Activated gamma-delta T cell (primary cell): ENCODE results near the gene JADE1.

Experiments used
- DNase-seq: peaks from one replicate; lab custom pipeline; 2025; lab: John Stamatoyannopoulos, UW
- total RNA-seq, 2 donors: gene quantifications; one replicate each; lab custom pipeline; 2026; lab: John Stamatoyannopoulos, UW

Gene JADE1
- 117 to 128 reads per million in 2 donors for total RNA-seq

DNA sequence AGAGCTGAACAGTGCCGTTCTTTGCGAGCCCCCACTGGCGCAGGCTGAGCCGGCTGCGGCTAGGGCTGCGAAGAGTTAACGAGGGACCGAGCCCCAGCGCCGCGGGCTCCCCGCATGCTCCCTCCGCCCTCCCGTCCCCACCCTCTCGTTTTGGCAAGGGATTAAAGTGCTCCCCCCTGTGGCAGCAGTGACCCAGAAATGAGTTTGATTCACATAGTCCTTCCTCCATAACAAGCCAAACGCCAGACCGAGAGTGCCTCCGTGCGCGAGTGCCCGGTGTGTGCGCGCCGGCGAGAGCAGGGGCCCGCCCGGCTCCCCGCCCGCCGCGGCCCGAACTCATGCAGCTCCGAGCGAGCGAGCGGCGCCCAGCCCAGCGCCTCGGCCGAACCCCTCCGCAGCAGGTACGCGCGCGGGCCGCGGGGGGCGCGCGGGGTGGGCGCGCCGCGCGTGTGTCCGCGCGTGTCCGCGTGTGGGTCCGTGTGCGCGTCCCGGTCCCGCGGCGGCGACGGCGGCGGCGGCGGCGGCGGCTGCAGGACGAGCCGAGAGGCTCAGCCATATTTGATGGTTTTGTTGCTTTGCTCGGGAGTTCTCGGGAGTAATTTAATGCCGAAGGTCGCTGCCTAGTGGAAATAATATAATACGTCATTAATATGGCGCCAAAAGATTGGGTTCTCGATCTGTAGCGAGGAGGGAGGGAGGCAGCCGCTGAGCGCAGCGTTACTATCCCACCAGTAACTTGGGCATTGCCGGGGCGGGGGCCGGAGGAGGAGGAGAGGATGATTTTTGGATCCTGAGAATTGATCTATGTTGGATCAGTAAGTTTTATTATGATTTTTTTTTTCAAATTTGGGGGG, at the start of gene JADE1:
TSS of gene JADE1 (plus strand) at position 224 of the 854 bp plus-strand sequence. CDS start 22,059 bp downstream, outside the sequence.
- DNase-seq, result peak; percentile 68

DNA sequence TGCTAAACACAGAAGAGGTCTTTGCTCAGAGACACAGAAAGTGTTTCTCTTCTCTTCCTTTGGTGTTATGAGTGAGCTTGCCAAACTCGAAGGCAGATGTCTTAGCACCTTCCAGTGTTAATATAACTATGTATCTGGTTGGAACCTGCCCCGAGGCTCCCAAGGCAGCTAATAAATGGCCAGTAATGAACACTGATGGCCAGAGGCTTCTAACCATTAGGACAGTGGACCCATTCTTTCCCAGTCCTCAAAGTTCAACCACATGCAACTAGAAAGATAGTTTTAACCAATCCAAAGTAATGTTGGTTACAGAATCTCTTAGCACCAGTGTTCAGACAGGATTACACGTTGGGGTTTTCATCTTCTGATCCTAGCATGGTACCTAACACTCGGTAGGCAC, 42.7 kb upstream of the JADE1 start:
- no peak for DNase-seq

DNA sequence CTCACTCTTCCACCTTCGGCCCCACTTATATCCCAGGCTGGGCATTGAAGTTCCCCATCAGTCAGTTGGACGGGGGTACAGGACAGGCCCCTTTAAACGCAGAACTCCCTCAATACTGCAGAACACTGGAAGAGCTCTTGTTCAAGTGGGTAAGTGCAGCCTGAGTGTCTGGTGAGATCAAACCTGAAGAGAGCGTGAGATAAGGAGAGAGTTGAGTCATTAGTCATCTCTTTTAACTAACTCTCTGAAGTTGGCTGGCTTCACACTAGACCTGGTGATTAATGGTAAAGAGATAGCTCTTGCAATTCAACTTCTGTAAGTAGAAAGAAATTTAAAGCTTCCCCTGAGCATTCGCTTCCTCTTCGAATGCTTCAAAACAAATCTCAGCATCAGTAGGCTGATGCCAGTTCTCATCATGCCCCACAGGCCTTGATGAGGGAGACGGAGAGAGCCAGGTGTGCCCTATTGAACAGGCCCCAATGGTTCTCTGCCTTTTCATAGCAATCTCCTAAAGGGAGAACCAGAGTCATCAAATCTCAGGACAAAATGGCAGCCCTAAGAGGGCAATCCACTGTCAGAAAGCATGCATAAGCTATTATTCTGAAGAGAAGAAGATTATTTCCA, 41.0 kb upstream of the JADE1 start:
- no peak for DNase-seq

DNA sequence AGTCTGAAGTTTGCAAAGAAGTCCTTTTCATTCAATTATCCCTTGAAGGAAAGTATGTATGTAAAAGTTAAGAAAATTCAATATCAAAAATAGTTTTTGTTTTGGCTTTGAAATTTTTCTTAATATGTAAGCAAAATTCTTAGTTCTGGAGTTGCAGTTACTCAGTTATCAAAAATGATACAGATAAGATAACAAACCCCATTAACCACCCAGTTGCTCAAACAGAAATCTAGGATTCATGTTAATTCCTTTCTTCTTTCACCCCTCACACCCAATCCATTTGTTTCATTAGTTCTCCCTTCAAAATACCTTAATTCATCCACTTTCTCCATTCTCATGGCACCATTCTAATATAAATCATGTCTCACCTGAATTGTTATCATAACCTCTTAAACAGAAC, 40.5 kb upstream of the JADE1 start:
- no peak for DNase-seq

DNA sequence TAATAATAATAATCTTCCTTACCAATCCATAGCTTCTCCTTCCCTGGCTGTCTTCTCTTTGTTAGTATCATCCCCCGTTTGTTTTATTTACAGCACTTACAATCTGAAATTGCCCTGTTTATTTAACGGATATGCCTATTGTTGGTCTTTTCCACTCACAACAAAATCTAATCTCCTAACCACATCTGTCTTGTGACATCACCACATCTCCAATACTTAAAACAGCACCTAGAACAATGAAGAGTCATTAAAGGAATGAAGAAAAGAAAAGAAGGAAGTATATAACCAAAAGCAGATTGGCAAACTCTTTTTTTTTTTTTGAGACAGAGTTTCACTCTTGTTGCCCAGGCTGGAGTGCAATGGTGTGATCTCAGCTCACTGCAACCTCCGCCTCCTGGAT, 38.7 kb upstream of the JADE1 start:
- no peak for DNase-seq

DNA sequence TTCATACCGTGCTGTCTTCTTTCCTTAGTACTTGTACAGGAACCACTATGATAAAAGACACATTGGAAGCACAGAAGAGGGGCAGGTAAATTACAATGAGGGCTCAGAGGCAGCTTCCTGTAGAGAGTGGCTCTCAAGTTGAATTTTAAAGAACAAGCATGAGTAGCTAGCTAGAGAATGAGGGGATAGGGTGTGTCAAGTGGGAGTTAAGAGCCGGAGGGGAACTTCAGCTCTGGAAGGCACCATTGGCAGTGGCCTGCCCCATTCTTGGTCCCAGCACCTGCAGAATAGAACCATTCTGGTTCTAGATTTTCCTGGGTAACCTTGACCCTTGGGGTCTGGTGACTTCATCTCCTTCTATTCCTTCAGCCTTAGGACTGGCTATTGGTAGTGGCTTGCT, 34.0 kb upstream of the JADE1 start:
- no peak for DNase-seq

DNA sequence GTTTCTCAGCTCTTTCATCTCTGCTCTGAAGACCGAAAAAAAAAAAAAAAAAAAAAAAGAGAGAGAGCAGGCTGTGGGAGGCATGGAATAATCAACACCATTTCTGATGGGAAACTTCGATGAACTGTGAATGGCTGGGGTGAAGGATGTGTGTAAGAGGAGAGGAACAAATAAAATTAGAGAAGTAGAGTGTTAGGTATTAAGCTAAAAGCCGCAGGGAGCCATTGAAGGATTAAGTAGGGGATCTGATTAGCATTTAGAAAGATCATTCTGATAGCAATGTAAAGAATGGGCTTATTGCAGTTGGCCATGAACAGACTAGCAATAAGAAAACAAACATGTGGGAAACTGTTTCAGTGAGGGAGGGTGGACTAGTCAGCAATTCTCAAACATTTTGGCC, 33.6 kb upstream of the JADE1 start:
- DNase-seq, result no peak

DNA sequence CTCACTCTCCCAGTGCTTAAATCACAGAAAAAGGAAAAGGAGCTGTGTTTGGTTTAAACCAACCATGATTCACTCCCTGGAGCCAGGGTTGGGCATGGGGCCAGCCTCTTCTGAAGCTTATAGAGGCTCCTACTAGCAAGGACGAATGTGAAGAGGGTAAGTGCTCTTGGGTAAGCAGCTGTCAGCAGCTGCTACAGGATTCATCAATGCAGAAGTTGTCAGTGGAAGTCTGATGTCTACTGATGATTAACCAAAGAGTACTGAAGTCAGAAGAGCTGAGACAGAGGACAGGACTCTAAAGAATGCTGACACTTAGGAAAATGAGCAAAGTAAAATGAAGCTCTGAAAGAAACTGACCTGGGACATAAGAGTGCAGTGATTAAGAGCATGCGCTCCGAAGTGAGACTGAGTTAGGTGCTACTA, 32.7 kb upstream of the JADE1 start:
- DNase-seq, result no peak

DNA sequence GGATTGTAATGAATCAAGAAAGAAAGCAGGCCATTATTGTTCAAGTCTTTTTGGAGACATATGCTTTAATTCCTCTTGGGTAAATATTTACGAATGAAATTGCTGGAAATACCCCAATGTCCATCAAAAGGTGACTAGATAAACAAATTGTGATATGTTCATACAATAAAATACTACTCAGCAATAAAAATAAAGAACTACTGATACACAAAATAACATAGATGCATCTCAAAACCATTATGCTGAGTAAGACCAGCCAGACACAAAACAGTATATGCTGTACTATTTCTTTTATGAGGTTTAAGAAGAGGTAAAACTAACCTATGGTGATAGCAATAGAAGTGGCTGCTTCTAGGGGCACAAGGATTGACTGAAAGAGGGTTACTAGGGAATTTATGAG, 28.8 kb upstream of the JADE1 start:
- DNase-seq, result no peak

DNA sequence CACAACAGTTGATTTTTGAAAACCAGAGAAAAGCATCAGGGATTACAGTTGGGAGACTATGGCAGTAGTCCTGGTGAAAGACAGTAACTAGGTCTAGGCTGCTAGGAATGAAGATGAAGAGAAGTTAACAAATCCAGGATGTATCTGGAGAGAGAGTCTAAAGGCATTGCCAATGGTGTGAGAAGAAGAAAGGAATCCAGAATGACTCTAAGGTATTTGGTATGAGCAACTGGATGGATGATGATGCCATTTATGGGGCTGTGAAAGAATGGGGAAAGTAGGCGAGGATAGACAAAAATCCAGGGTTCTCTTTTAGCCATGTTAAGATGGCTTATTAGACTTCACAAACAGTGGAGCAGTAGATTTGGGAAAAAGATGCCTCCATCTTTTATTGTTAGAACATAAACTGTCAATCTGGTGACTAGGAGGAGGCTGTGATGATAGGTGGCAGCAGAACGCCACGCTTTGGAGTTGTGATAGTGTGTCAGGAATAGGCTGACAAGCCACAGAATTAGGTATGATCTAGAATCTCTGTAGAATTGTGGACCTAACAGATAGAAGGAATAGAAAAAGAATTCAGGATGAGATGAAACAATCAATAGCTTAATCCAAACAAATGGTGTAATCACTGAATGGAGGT, 27.3 kb upstream of the JADE1 start:
- DNase-seq, result no peak

DNA sequence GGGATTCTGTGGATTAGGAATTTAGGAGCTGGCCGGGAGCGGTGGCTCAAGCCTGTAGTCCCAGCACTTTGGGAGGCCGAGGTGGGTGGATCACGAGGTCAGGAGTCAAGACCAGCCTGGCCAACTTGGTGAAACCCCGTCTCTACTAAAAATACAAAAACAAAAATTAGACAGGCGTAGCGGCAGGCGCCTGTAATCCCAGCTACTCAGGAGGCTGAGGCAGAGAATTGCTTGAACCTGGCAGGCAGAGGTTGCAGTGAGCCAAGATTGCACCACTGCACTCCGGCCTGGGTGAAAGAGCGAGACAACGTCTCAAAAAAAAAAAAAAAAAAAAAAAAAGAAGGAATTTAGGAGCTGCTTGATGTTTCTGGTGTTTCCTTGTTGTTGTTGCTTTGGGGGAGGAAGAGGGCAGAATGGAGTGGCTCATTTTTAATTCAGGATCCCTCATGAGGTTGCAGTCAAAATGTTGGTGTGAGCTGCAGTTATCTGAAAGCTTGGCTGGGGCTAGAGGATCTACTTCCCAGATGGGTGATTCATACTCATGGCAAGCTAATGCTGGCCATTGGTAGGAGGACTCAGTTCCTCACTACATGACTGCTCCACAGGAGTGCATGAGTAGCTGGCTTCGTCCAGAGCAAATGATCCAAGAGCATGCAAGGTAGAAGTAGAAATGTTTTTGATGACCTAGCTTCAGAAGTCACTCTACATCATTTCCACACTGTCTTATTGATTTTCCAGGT, 26.5 kb upstream of the JADE1 start:
- no peak for DNase-seq

DNA sequence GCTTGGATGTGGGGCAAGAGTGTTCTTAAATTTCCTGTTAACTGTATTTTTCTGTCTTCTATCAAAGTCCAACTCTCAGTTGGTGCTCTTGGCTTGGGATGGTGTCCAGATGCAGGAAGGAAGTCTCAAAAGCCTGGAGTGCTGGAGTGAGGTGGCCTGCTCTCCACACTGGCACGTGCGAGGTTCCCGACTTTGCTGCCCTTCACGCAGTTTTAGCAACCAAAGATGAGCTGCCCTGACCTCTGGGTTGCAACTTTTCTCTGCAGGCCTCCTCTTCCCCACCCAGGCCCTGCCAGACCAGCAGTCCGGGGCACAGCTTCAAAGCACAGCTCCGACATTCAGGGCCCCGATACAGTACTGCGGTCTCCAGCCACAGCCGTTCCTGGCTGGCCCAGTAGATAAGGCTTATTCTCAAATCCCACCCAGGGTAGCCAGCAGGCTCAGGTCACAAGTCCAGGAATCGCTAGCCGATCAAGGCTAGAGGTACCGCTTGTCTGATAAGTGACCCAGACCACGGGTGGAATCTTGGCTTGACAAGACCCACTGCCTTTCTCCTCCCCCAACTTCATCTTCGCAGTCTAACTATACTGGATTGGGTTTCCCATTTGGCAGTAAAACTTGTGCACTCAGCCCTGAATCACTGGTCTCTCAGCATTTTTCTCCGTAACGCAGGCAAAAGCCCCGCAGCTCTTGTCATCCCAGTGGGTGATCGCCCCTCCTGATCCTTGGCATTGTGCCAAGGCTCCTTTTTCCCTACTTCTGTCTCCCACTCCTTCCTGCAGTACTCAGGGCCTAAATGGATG, 21.8 kb upstream of the JADE1 start:
- no peak for DNase-seq

DNA sequence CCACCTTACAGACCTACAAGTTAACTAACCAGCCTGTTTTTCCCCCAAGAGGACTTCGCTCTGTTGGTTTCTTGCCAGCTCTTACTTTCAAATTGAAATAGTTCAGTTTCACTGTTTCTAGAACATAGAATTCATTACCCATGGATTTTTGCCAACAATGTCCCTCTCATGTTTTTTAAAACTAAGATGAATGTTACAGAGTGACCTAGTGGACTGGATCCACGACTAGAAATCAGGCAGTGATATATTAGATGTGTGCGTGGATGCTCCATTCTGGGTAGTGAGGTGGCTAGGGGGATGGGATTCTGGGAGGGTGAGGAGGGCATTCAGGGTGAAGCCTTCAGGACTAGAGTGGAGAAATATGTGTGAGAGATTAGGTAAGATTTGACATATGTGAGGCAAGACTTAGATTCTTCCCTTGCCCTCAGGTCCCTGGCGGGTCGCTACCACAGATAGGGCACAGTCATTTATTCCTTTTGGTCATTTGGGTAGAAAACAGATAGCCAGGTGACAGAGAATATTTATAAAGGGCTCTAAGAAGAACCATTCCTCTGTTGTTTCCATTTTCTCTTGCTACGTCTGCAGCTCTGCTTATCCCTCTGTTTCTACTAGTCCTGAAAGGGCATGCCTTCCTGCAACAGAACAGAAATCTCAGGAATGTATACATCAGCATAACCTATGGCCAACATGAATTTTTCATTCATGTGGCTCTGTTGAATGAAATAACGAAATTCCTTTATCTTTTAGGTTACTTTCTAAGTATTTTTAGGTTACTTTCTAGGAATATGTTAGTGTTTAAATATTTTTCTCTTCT, 15.4 kb upstream of the JADE1 start:
- DNase-seq, result no peak

DNA sequence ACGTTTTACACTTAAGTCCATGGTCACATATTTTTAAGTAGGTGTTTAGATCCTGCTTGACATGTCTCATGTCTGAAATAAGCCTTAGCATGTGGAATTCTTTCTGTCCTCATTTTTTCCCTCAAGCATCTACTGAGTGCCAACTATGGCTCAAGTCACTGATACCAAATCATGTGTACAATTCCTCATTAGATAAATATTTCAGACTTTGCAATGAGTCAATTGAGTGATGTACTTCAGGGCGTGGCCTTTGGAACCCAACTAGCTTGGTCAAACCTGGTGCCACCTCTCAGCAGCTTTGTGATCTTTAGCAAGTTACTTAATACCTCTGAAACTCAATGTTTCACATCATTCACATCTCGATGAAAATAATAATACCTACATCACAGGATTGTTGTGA, 12.6 kb upstream of the JADE1 start:
- DNase-seq, result no peak

DNA sequence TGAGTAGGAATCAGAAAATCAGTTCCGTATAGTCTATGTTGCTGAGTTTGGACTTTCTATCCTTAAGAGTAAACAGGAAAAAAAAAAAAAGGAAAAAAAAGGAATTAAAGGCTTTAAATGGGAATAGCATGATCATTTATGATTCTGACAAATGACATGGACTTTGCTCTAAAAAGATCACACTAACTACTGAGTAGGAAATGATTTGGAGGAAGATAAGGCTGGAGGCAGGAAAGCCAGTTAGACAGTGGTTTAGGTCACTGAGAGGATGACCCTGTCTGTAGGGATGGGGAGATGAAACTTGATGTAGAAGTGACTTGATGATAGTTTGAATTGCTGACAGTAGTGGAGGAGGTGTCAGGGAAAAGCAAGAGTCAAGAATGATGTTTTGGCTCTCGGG, 9.2 kb upstream of the JADE1 start:
- DNase-seq, result no peak

DNA sequence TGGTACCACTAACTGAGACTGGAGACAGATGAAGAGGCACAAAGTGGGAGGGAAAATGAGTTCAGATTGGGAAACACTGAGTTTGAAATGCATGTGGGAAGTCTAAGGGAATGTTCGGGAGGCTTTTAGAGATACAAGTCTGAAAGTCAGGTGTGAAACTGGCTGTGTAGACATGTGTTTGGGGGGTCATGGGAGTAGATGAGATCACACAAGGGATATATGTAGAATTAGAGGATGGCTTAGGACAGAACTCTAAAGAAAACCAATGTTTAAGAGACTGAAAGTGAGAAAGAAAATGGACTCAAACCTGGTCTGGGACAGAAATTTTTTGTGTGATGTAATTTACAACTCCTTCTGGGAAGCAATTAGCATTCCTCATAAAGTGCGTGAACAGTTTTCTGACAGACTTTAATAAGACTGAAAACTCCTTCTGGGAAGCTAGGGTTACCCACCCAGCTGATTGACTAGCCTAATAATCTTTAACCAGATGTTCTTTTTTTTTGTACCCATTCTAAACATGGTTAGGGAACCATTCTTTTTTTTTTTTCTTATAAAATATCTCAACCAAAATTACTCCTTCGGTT, 8.7 kb upstream of the JADE1 start:
- DNase-seq, result no peak

DNA sequence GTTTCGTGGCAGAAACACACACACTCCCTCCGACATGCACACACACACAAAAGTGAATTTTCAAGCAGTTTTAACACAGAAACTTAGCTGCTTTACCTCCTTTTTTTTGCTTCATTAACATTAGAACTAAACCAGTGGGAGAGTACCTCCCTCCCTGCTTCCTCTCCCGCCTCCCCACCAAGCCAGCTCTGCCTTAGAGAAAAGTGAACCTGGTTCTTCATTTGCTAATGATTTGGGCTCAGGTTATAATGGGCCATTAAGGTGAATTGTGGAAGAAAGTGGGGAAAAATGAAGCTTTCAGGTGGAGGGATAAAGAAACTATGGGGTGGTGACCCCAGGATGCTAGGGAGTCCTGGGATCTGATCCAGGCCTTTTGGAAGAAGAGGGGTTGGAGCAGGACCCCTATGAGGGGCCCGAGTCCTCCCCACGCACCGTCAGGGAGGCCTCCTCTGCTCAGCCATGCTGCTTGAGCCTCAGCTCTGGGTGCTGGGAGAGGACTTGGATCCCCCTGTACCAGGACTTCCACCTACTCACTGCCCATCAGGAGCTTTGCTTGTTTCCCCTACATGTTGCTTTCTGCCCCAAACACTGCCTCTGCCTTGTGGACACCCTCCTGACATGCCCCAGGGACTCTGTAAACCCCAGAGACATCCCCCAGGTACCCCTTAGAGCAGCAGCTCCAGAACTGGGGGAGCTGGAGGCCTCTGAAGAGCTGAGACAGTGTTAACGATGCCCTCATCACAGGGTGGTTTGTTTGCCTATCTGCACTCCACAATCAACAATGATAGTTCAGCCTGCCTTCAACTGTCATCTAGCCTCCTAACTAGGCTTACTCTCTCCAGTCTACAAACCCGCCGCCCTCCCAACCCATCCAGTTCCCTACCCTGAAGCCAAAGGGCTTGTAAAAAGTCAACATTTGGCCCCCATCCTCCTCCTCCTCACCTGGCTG, 6.5 kb upstream of the JADE1 start:
- DNase-seq, result no peak

DNA sequence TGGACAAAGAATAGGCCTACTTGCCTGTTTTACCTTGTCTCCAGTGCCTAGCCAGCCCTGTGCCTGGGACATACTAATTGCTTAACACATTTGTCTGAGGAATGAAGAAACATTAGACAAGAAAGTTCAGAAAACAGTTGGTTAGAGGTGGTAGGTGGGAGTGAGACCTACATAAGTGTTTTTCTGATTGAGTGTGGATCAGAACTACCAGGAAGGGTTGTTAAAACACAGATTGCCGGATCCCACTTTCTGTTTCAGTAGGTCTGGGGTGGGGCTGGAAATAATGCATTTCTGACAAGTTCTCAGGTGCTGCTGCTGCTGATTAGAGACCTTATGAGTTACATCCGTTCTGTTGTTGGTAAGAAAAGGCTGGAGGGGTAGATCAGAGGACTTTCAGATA, 5.7 kb upstream of the JADE1 start:
- DNase-seq, result no peak

DNA sequence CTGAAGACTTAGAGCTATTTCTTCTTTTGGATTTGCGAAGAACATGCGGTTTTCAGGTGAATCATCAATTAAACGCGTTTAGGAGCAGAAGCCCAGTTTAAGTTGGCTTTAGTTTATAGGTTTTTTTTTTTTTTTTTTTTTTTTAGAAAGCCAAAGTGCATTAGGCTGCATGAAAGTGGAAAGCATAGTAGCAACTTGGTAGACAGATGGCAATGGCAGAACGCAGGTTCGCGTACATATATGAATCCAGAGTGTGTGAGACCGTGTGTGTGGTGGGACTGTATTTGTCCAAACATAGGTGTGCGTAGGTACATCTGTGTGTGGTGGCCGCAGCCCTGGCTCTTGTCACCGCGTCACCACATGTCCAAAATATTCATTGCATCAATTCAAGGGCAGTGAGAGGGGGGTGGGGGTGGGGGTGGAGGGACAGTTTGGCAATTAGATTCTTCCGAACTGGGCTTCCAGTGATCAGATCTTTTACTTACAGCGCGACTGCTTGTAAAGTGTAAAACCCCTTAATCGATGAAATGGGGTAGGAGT, 901 bp downstream of the JADE1 start:
- no peak for DNase-seq
